ENCODE data around the gene SDHB.

DNA sequence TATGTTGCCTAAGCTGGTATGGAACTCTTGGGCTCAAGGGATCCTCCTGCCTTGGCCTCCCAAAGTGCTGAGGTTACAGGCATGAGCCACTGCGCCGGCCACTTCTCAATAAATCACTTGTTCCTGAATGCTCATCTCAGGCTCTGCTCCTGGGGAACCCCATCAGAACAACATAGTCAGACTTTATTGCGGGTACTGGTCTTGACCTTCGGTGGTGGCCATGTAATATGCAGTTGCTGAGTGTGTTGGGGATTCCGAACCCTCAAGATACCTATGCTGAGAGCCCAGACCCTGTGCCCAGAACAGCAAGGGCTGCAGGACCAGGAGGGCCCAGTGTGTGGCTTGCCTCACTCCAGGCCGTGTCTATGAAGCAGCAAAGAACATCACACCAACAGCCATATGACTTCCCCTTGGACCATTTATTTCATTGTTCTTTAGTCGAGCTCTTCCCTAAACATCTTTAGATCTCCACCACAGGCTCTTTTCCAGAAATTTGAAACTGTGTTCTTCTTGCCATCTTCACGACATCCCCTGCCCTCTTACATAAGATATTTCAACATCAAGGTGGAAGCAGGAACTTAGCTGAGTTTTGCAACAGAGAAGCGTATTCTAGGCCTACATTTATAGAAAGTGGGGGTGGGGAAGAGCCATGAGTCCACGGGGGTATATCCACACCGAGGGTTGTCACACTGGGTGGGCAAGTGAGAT lies 12.7 kb upstream of the SDHB start:
- TF ChIP-seq FOXP2 (optimal IDR thresholded peaks at IDR 0.05; ENCODE audit: control extremely low read depth, extremely low read length, insufficient read depth): no peak
- no peak for TF ChIP-seq EZH2 (IDR thresholded peaks at IDR 0.05)
- TF ChIP-seq POLR2AphosphoS5 (IDR thresholded peaks at IDR 0.05; ENCODE audit: borderline replicate concordance, low read depth, low read length): no peak

Data from SK-N-MC (cell line).